Large intestine (tissue), 3 donors: ENCODE data around the gene CHMP3. TPM values are rescaled to one million over a fixed set of nuclear protein-coding genes. Genes with fewer than 3 reads are reported as not detected.

Source experiments
- DNase-seq, 2 donors: peaks; one replicate each; pipeline versions ENCODE4 v3.0.0 to v3.0.0-alpha.2; 2013
- H3K27ac ChIP-seq: one replicate; pipeline ENCODE4 v1.5.1; 2013; ENCODE audit warnings: low read length
- H3K27me3 ChIP-seq: 2 replicates; pipeline ENCODE4 v1.6.1; 2013; ENCODE audit warnings: low read length; ENCODE audit not compliant: control insufficient read depth, insufficient read depth
- H3K36me3 ChIP-seq: 2 replicates; pipeline ENCODE4 v1.6.1; 2013; ENCODE audit warnings: low read length; ENCODE audit not compliant: control insufficient read depth, insufficient read depth
- H3K4me1 ChIP-seq: one replicate; pipeline ENCODE4 v1.6.1; 2013; ENCODE audit warnings: low read length; ENCODE audit not compliant: control insufficient read depth, insufficient read depth
- H3K4me3 ChIP-seq: one replicate; pipeline ENCODE4 v1.5.1; 2013; ENCODE audit warnings: low read length
- H3K9me3 ChIP-seq: one replicate; pipeline ENCODE4 v1.6.1; 2013; ENCODE audit warnings: mild to moderate bottlenecking, low read depth, low read length, moderate library complexity; ENCODE audit not compliant: control insufficient read depth
- WGBS: methylation state at CpG from one replicate; pipeline ENCODE4 v1.1.5; 2013; ENCODE audit warnings: low lambda C conversion rate; ENCODE audit not compliant: insufficient coverage; 5-methylcytosine and 5-hydroxymethylcytosine counted together
- polyA plus RNA-seq: library from polyadenylated mRNA; unstranded; fragments of 120-200 nt; gene quantifications from one replicate; pipeline ENCODE4 v1.2.1, GENCODE V29; 2013

Gene CHMP3
- polyA plus RNA-seq, 1 donor = 109 TPM

GRCh38 chr2:86541334-86541733, 21.9 kb downstream of the CHMP3 start:
- H3K9me3 ChIP-seq = peaks cover 15% of the 10 kb centered on the region
- H3K36me3 ChIP-seq = no peaks in the 10 kb centered on the region
- DNase-seq = peak in 1 of 2 donors; percentile 27
- H3K27ac ChIP-seq = peak overlapping the region; percentile 67
- no peaks in the 10 kb centered on the region for H3K4me1 ChIP-seq
- 63% methylated on average over 2 of the region's 2 CpGs for WGBS
- no peak overlapping the region for H3K4me3 ChIP-seq
- H3K27me3 ChIP-seq = no peaks in the 10 kb centered on the region

GRCh38 chr2:86533589-86533988, 29.7 kb downstream of the CHMP3 start:
- no peak overlapping the region for H3K4me3 ChIP-seq
- peaks cover 5% of the 10 kb centered on the region for H3K36me3 ChIP-seq
- no peaks in the 10 kb centered on the region for H3K4me1 ChIP-seq
- H3K9me3 ChIP-seq = peaks cover 16% of the 10 kb centered on the region
- no CpG with 5 or more reads among the region's 3 CpGs for WGBS
- no peak for DNase-seq
- no peaks in the 10 kb centered on the region for H3K27me3 ChIP-seq
- no peak overlapping the region for H3K27ac ChIP-seq

- no peaks in the 10 kb centered on the region for H3K9me3 ChIP-seq
- no peaks in the 10 kb centered on the region for H3K27me3 ChIP-seq
- H3K4me1 ChIP-seq = no peaks in the 10 kb centered on the region
- 87% methylated on average over 6 of the region's 11 CpGs for WGBS
- no peak overlapping the region for H3K4me3 ChIP-seq
- peaks cover 13% of the 10 kb centered on the region for H3K36me3 ChIP-seq
- no peak overlapping the region for H3K27ac ChIP-seq
- no peak for DNase-seq
These were observed 37.6 kb downstream of the CHMP3 start for GRCh38 chr2:86525421-86526340.

GRCh38 chr2:86523491-86523890, 39.8 kb downstream of the CHMP3 start:
- Histone ChIP-seq H3K4me3 (no peak overlapping the region), H3K36me3 (peaks cover 9% of the 10 kb centered on the region), H3K4me1 (no peaks in the 10 kb centered on the region), H3K9me3 (peaks cover 4% of the 10 kb centered on the region), H3K27ac (no peak overlapping the region), H3K27me3 (no peaks in the 10 kb centered on the region)
- DNase-seq = no peak
- 99% methylated on average over 4 of the region's 4 CpGs for WGBS

- no peaks in the 10 kb centered on the region for H3K27me3 ChIP-seq
- H3K9me3 ChIP-seq = peaks cover 4% of the 10 kb centered on the region
- peaks cover 5% of the 10 kb centered on the region for H3K36me3 ChIP-seq
- H3K27ac ChIP-seq = no peak overlapping the region
- no peaks in the 10 kb centered on the region for H3K4me1 ChIP-seq
- DNase-seq = no peak
- 81% methylated on average over 2 of the region's 2 CpGs for WGBS
- no peak overlapping the region for H3K4me3 ChIP-seq
These were observed 40.5 kb downstream of the CHMP3 start for GRCh38 chr2:86522711-86523110.

- Histone ChIP-seq H3K9me3 (peaks cover 4% of the 10 kb centered on the region), H3K4me1 (no peaks in the 10 kb centered on the region), H3K27me3 (no peaks in the 10 kb centered on the region), H3K27ac (no peak overlapping the region), H3K36me3 (peaks cover 5% of the 10 kb centered on the region), H3K4me3 (no peak overlapping the region)
- no CpG with 5 or more reads among the region's 1 CpG for WGBS
- DNase-seq = no peak
These were observed 41.3 kb downstream of the CHMP3 start for GRCh38 chr2:86521922-86522321.

GRCh38 chr2:86520153-86520552, 43.1 kb downstream of the CHMP3 start:
- Histone ChIP-seq H3K9me3 (peaks cover 4% of the 10 kb centered on the region), H3K27ac (no peak overlapping the region), H3K4me1 (no peaks in the 10 kb centered on the region), H3K4me3 (no peak overlapping the region), H3K36me3 (peaks cover 5% of the 10 kb centered on the region), H3K27me3 (no peaks in the 10 kb centered on the region)
- WGBS = no CpG with 5 or more reads among the region's 1 CpG
- no peak for DNase-seq

GRCh38 chr2:86519349-86519748, 43.9 kb downstream of the CHMP3 start:
- peaks cover 5% of the 10 kb centered on the region for H3K36me3 ChIP-seq
- no peaks in the 10 kb centered on the region for H3K4me1 ChIP-seq
- no peak for DNase-seq
- no peaks in the 10 kb centered on the region for H3K27me3 ChIP-seq
- H3K9me3 ChIP-seq = peaks cover 4% of the 10 kb centered on the region
- H3K4me3 ChIP-seq = no peak overlapping the region
- H3K27ac ChIP-seq = no peak overlapping the region
- no CpG with 5 or more reads among the region's 1 CpG for WGBS

- no peak for DNase-seq
- H3K4me1 ChIP-seq = no peaks in the 10 kb centered on the region
- no peaks in the 10 kb centered on the region for H3K27me3 ChIP-seq
- no peak overlapping the region for H3K27ac ChIP-seq
- no peak overlapping the region for H3K4me3 ChIP-seq
- H3K36me3 ChIP-seq = peaks cover 5% of the 10 kb centered on the region
- WGBS = no CpG with 5 or more reads among the region's 3 CpGs
- peaks cover 4% of the 10 kb centered on the region for H3K9me3 ChIP-seq
These were observed 44.8 kb downstream of the CHMP3 start for GRCh38 chr2:86518481-86518880.

GRCh38 chr2:86513948-86514660, 49.1 kb downstream of the CHMP3 start:
- H3K27ac ChIP-seq = no peak overlapping the region
- peaks cover 14% of the 10 kb centered on the region for H3K36me3 ChIP-seq
- no peaks in the 10 kb centered on the region for H3K9me3 ChIP-seq
- no peak overlapping the region for H3K4me3 ChIP-seq
- H3K4me1 ChIP-seq = no peaks in the 10 kb centered on the region
- 100% methylated on average over 1 of the region's 5 CpGs for WGBS
- no peaks in the 10 kb centered on the region for H3K27me3 ChIP-seq
- DNase-seq = no peak
